Stimulated activated CD4-positive, alpha-beta T cell treated with anti-CD3 and anti-CD28 coated beads, Interleukin-15, amount 100 ng/mL, for 48 hours (primary cell): ENCODE data around the gene TMEM187.

Experiments
- DNase-seq, 2 donors: peaks; one replicate each; pipeline ENCODE4 v3.0.0-alpha.2; 2020; ENCODE audit warnings: low read depth in 2 of 2

Gene TMEM187

GRCh38 chrX:153934762-153935325, 37.7 kb upstream of the TMEM187 start, which contains the start of gene NAA10:
Gene NAA10 (minus strand): TSS chrX:153935037. CDS start chrX:153934904, 133 bp downstream.
- no peak for DNase-seq

DNA sequence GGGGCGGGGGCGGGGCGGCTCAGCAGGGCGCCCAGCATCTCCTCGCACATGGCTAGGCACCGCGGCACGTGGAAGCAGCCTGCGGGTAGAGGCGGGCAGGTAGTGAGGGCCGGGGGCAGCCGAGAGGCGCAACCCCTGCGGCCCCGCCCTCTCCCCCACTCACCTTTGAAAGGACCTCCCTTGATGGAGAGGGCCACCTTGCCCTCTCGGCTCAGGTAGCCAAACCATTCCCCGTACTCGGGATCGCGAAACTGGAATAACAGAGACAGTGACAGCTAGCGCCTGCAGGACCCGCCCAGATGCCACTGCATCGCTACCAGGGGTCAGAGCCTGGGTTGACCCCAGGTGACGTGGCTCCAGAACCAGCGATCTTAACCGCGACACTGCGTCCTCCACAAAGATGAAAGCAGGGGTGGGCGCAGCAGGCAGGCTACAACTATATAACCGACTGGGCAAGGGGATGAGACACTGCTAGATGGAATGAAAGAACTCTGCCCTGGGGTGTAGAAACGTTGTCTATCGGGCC, 37.2 kb upstream of the TMEM187 start:
- DNase-seq, result no peak

DNA sequence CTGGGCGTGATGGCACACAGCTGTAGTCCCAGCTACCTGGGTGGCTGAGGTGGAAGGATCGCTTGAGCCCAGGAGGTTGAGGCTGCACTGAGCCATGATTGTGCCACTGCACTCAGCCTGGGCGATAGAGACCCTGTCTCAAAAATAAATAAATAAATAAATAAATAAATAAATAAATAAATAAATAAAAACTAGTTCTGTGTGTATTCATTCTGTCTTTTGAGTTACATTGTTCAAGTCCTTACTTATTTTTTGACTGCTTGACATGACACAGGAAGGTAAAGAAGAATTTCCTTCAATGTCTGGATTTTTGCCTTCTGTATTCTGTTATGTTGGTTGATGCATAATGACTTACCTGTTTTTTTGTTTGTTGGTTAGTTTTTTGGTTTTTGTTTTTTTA, 35.5 kb upstream of the TMEM187 start:
- DNase-seq, result no peak

DNA sequence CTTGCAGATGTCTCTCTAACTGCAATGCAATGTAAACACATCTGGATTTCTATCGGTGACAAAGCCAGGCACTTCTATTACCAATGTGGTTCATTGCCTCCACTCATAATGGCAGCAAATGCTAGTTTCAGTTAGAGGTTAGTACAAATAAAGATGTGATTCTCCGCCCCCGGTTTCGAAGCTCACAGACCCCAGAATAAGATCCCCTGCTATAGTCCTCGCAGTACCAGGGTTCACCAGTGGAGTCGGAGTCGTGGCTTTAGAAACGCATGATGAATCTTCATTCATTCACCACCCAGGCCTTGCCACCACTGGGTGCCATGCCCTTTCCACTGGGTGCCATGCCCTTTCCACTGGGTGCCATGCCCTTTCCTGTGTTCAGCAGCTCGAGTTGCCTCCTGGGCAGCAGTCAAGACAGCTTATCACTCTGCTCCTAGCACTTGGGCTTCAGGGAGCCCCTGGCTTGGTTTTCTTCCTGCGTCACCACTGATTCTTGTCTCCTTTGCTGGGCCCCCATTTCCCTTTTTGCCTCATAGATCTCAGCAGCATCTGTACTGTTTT, 34.2 kb upstream of the TMEM187 start:
- DNase-seq, result no peak

- no peak for DNase-seq
These were observed 33.0 kb upstream of the TMEM187 start for GRCh38 chrX:153939573-153939972.

DNA sequence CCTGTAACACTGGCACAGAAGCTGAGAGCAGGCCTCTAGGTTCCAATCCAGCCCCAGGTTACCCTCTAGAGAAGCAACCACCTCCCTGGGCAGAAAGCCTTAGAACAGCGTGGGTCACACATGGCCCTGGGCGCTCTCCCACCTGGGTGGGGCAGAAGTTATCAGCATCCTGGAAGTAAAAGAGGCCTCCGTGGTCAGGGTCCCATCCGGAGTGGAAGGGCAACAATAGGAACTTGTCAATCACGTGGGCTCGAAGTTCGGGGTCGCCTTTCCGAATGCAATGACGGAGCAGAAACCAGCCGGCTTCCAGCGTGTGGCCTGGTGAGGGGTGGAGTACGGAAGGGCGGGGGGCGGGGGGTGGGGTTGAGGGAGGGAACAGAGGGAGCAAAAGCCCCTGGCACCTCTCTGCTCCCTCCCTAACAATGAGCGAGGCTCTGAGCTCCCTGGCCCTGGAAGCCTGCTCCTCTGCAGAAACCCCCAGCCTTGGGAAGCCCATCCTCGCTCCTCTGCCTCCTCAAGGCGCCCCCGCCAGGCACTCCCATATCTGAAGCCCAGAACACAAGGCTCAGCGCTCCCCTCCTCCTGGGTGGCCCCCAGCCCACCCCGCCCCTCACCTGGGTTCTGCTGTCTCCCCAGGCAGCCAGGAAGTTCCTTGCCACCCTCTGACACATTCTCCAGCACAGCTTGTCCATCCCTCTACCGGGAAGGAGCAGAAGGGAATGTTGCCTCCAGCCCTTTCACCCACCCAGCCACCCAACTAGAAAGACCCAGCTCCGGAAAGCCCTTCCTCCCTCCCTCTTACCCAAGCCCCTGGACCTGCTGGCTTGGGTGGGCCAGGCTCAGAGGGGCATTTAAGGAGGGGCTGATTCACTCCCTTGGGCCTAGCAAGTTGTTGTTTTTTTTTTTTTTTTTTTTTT, 31.0 kb upstream of the TMEM187 start:
- DNase-seq, result no peak

- DNase-seq, result no peak
These were observed 28.3 kb upstream of the TMEM187 start, which contains the start of gene RENBP for GRCh38 chrX:153944140-153944799. Gene RENBP (minus strand): TSS chrX:153944643. CDS start chrX:153944610, 33 bp downstream.

- no peak for DNase-seq
These were observed 27.8 kb upstream of the TMEM187 start for GRCh38 chrX:153944800-153945150.

GRCh38 chrX:153945956-153946943, 26.3 kb upstream of the TMEM187 start:
- DNase-seq, result no peak

- DNase-seq, result peak in 1 of 2 donors; percentile 80
These were observed 25.4 kb upstream of the TMEM187 start for GRCh38 chrX:153947009-153947769.

GRCh38 chrX:153948002-153948466, 24.5 kb upstream of the TMEM187 start:
- no peak for DNase-seq

- DNase-seq, result no peak
These were observed 23.4 kb upstream of the TMEM187 start for GRCh38 chrX:153948847-153949805.

DNA sequence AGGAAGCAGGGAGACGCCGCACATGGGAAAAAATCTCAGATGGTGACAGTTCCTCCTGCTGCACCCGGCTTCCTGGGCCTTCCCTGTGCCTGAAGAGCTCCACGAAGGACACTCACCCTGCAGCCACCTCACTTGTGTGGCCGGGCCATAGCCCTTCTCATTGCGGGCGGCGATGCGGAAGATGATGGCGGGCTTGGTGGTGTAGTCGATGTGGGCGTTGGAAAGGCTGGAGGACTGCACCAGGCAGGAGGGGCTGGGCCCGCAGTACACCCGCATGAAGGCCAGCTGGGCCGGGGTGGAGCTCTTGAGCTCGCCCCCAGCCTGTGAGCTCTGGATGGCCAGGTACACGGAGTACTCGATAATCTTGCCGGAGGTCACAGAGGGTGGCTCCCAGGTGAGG, 22.4 kb upstream of the TMEM187 start:
- DNase-seq, result no peak

DNA sequence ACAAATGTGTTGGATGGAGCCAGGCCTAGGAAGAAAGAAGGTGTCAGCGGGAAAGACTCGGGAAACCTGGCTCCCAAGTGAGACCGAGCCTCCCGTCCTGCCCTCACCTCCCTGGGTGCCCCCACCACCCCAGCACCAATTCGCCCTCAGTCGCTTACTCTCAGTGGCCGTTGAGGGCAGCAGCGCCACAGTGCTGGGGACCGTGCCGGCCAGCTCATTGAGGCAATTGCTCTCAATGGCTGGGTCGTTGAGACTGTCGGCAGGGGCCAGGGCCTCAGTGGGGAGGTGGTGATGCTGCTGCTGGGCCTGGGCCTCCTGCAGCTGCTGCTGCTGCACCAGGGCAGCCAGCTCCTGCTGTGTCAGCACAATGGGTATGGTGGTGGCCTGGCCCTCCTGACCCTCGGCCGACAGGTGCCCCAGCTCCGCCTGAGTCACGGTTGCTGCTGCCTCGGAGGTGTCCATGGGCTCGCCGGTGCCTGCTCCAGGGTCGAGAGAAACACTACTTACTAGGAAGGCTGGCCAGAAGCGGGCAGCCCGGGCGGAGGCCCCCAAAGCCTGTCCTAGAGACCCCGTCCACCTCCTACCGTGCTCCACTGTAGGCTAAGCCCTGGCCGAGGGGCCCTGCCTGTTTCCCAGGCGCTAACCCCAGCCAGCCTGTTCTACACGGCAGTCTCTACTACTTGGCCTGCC, 20.7 kb upstream of the TMEM187 start:
- no peak for DNase-seq

DNA sequence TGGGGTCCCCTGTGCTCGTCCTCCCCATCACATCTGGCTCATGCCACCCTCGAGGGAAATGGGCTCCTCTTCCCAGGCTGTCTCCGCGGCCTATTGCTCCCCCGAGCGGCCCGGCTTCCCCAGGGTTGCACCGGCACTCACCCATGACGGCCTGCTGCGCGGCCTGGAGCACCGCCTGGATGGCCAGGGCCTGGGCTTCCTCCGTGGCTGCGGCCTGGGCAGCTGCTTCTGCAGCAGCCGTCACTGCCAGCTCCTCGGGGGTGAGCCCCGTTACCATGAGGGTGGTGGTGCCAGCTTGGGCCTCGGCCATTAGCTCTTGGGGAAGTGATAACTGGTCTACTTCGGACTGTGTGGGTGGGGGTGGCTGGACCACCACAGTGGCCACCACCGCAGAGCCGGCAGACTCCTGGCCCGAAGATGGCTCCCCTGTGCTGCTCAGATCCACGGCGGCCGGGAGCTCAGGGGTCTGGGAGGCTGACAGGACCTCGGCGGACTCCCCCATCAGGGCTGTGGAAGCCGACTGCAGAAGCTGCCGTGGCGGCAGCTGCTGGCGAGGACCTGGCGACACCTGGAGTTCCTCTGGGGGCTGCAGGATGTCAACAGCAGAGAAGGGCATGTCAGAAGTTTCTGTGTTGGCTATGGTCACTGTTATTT, 20.1 kb upstream of the TMEM187 start:
- no peak for DNase-seq

- DNase-seq, result peak; percentile 60 to 77
These were observed 19.2 kb upstream of the TMEM187 start for GRCh38 chrX:153953342-153953830.

- no peak for DNase-seq
These were observed 18.5 kb upstream of the TMEM187 start for GRCh38 chrX:153953892-153954557.
